Measurements from ENCODE around the gene HIGD1A. TPM values are rescaled to one million over a fixed set of nuclear protein-coding genes. Genes with fewer than 3 reads are reported as not detected.

Gene HIGD1A
- total and polyA plus RNA-seq, 2 of the 8 experiments (the other 6 are each of a cell fraction or from before 2014, with no cell fraction given), result 67.3 to 95.4 TPM

DNA sequence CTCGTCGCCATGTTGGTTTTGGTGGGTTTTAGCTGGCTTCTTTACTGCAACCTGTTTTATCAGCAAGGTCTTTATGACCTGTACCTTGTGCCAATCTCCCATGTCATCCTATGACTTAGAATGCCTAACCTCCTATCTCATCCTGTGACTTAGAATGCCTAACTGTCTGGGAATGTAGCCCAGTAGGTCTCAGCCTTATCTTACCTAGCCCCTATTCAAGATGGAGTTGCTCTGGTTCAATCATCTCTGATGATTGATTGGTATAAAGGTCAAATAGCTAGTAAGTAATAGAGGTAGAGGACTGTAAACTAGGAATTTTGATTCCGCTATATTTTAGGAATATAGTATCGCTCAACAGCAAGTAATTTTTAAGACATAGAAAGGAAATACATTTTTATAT, 3.6 kb upstream of the HIGD1A start:
- ChIA-PET POLR2A (ENCODE audit: partially characterized antibody) (no interaction called here), CTCF (ENCODE audit: partially characterized antibody) (interaction anchor here (1.1 to 2.8 kb wide), 4 partner anchors 8 to 31 kb away, joined by 4 to 11 read pairs (median 6); no protein-coding TSS in a partner anchor)
- Histone ChIP-seq H2BK5ac (ENCODE audit: low read depth, low read length) (no peak overlapping the region), H3K4ac (replicated peaks; ENCODE audit: insufficient read length, low read depth, low read length) (no peak overlapping the region), H3K36me3 (ENCODE audit: control insufficient read depth in 2 of 4, insufficient read depth in 4 of 4, low read length in 3 of 4) (no peaks in the 10 kb centered on the region), H3K23me2 (ENCODE audit: low read depth, low read length) (peaks cover 10% of the 10 kb centered on the region; the same call in 1 of the 2 replicates), H2BK12ac (ENCODE audit: low read depth, low read length) (no peak overlapping the region), H4K20me1 (replicated peaks in 1 of 2; ENCODE audit: control insufficient read depth in 1 of 2, insufficient read depth in 2 of 2, low read length in 2 of 2) (no peaks in the 10 kb centered on the region), H4K91ac (replicated peaks; ENCODE audit: insufficient read length, low read length) (no peak overlapping the region), H2BK120ac (replicated peaks; ENCODE audit: low read depth, low read length) (no peak overlapping the region), H3K27me3 (replicated peaks in 1 of 4; ENCODE audit: control insufficient read depth in 3 of 4, extremely low read depth in 1 of 4, insufficient read depth in 3 of 4, low read length in 3 of 4) (peaks cover 0 to 9% (median 5%) of the 10 kb centered on the region in 4 experiments; a peak in 3 of 7 replicates), H3K79me1 (ENCODE audit: low read depth, low read length) (no peaks in the 10 kb centered on the region), H3K4me3 (ENCODE audit: extremely low read depth in 1 of 4, insufficient read depth in 2 of 4, low read depth in 3 of 4, low read length in 4 of 4) (no peak overlapping the region), H2BK20ac (ENCODE audit: low read length) (no peak overlapping the region), H4K8ac (ENCODE audit: extremely low read depth, insufficient read depth, low read length) (no peak overlapping the region), H3K14ac (ENCODE audit: insufficient read length) (no peak overlapping the region), H3K9ac (replicated peaks in 1 of 4; ENCODE audit: extremely low read depth in 1 of 4, low read depth in 3 of 4, low read length in 3 of 4) (no peak overlapping the region), H3K27ac (ENCODE audit: low read depth, low read length) (no peak overlapping the region), H3K79me2 (ENCODE audit: control insufficient read depth in 1 of 2, insufficient read depth in 2 of 2, low read length in 2 of 2) (peaks cover 0 to 10% of the 10 kb centered on the region in 2 experiments; a peak in 3 of 4 replicates), H3K18ac (ENCODE audit: extremely low read depth, low read length) (no peak overlapping the region), H4K5ac (ENCODE audit: insufficient read length, low read depth, low read length) (no peak overlapping the region), H3K9me3 (ENCODE audit: insufficient read depth in 2 of 2, low read depth in 1 of 2, low read length in 1 of 2) (no peaks in the 10 kb centered on the region), H2AFZ (ENCODE audit: low read length) (no peak overlapping the region), H3K4me2 (ENCODE audit: insufficient read depth in 1 of 2, low read depth in 2 of 2, low read length in 2 of 2) (no peak overlapping the region), H2AK5ac (ENCODE audit: low read depth, low read length) (no peak overlapping the region), H3K56ac (replicated peaks; ENCODE audit: insufficient read length, low read depth, low read length) (no peak overlapping the region), H3K4me1 (replicated peaks in 1 of 4; ENCODE audit: control insufficient read depth in 3 of 4, insufficient read depth in 4 of 4, low read length in 3 of 4) (peaks cover 0 to 5% (median 0%) of the 10 kb centered on the region in 4 experiments; a peak in 1 of 7 replicates), H2BK15ac (ENCODE audit: low read length) (no peak overlapping the region), H3K23ac (ENCODE audit: insufficient read length) (no peak overlapping the region)
- 92% methylated on average over 4 of the region's 4 CpGs; no CpG with 5 or more reads in 1 of the 2 experiments for WGBS, 2 experiments (ENCODE audit: extremely low coverage in 1 of 2, insufficient coverage in 1 of 2, insufficient read length in 1 of 2, insufficient replicate concordance in 2 of 2, low coverage in 1 of 2, low lambda C conversion rate in 2 of 2, missing lambda C conversion rate in 1 of 2)
- no peak for TF ChIP-seq EGR1 (IDR thresholded peaks at IDR 0.05; ENCODE audit: borderline replicate concordance, low read depth, low read length)
- TF ChIP-seq GABPA (IDR thresholded peaks at IDR 0.05; ENCODE audit: borderline replicate concordance, insufficient read depth, low read length), result no peak
- TF ChIP-seq CREB1 (IDR thresholded peaks at IDR 0.05), result no peak
- TF ChIP-seq, protein P1, sequence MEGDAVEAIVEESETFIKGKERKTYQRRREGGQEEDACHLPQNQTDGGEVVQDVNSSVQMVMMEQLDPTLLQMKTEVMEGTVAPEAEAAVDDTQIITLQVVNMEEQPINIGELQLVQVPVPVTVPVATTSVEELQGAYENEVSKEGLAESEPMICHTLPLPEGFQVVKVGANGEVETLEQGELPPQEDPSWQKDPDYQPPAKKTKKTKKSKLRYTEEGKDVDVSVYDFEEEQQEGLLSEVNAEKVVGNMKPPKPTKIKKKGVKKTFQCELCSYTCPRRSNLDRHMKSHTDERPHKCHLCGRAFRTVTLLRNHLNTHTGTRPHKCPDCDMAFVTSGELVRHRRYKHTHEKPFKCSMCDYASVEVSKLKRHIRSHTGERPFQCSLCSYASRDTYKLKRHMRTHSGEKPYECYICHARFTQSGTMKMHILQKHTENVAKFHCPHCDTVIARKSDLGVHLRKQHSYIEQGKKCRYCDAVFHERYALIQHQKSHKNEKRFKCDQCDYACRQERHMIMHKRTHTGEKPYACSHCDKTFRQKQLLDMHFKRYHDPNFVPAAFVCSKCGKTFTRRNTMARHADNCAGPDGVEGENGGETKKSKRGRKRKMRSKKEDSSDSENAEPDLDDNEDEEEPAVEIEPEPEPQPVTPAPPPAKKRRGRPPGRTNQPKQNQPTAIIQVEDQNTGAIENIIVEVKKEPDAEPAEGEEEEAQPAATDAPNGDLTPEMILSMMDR (IDR thresholded peaks at IDR 0.05; ENCODE audit: control extremely low read depth in 1 of 3, insufficient read depth in 1 of 3, low read depth in 1 of 3, low read length in 3 of 3), result no peak
- no peak for TF ChIP-seq KDM5A (IDR thresholded peaks at IDR 0.05; ENCODE audit: low read length)
- no peak for TF ChIP-seq SUZ12 (IDR thresholded peaks at IDR 0.05; ENCODE audit: low read length)
- TF ChIP-seq POU5F1 (IDR thresholded peaks at IDR 0.05; ENCODE audit: low read depth, low read length), result no peak
- TF ChIP-seq CHD1 (IDR thresholded peaks at IDR 0.05; ENCODE audit: low read depth, low read length), result no peak
- no peak for TF ChIP-seq SP4 (IDR thresholded peaks at IDR 0.05; ENCODE audit: low read length)
- no peak for TF ChIP-seq PHF8 (conservative IDR thresholded peaks at IDR 0.05; ENCODE audit: low read depth, low read length)
- TF ChIP-seq, protein P2, sequence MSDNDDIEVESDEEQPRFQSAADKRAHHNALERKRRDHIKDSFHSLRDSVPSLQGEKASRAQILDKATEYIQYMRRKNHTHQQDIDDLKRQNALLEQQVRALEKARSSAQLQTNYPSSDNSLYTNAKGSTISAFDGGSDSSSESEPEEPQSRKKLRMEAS (IDR thresholded peaks at IDR 0.05), result no peak
- no peak for TF ChIP-seq NRF1 (IDR thresholded peaks at IDR 0.05; ENCODE audit: low read depth, low read length)
- no peak for FAIRE-seq
- DNase-seq (ENCODE audit: low read depth in 1 of 2, low spot score in 2 of 2), result no peak

All from H1 (cell line).